Keratinocyte (primary cell): ENCODE data around the gene TMEM123.

ENCODE experiments used
- EZH2 ChIP-seq: IDR thresholded peaks from one replicate; pipeline ENCODE4 v1.6.1; 2012; ENCODE audit warnings: inconsistent platforms, mild to moderate bottlenecking, low read length, moderate library complexity
- TF ChIP-seq, protein P1 (sequence below), 3 experiments: IDR thresholded peaks in 1 of 3; conservative IDR thresholded peaks in 1 of 3; optimal IDR thresholded peaks in 1 of 3; 2 replicates in 2 of 3; 3 replicates in 1 of 3; pipeline versions ENCODE3 to v1.5.1; 2011; ENCODE audit warnings: low read length in 3 of 3, mild to moderate bottlenecking in 3 of 3, moderate library complexity in 2 of 3, control low read depth in 1 of 3, inconsistent platforms in 1 of 3; ENCODE audit not compliant: insufficient read depth in 2 of 3; ENCODE audit errors: extremely low read depth in 1 of 3

DNA sequence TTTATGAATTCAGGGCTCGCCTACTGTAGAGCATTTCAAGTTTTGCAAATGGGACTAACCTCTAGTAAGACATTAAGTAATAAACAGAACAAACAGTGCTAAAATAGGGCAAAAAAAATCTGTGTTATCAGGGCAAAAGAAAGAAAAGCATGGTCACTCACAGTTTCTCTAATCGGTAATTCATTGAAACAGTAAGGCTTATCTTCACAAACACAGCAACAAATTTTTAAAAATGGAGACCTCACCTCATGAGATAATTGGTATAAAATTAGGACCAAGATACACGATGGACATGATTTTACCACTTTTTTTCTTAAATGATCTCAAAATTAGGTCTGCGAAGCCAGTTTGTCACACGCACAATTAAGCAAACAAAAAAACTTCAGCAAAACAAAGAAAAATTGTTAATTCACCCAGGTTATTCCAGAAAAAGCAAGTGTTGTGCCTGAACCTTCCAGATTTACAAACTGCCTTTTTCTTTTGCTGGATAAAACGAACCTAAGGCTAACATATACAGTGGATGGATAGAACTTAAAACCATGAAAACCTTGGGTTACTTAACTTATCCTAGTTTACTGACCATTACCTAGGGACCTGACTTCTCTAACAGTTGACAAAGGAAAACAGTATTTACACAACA is 1.4 kb downstream of the TMEM123 start:
- TF ChIP-seq, protein P1, sequence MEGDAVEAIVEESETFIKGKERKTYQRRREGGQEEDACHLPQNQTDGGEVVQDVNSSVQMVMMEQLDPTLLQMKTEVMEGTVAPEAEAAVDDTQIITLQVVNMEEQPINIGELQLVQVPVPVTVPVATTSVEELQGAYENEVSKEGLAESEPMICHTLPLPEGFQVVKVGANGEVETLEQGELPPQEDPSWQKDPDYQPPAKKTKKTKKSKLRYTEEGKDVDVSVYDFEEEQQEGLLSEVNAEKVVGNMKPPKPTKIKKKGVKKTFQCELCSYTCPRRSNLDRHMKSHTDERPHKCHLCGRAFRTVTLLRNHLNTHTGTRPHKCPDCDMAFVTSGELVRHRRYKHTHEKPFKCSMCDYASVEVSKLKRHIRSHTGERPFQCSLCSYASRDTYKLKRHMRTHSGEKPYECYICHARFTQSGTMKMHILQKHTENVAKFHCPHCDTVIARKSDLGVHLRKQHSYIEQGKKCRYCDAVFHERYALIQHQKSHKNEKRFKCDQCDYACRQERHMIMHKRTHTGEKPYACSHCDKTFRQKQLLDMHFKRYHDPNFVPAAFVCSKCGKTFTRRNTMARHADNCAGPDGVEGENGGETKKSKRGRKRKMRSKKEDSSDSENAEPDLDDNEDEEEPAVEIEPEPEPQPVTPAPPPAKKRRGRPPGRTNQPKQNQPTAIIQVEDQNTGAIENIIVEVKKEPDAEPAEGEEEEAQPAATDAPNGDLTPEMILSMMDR (optimal IDR thresholded peaks at IDR 0.05 in 1 of 3, IDR thresholded peaks at IDR 0.05 in 1 of 3, conservative IDR thresholded peaks at IDR 0.05 in 1 of 3; ENCODE audit: extremely low read depth in 1 of 3, insufficient read depth in 2 of 3, low read length in 3 of 3), result no peak
- no peak for TF ChIP-seq EZH2
